ENCODE results near the gene CHMP6. TPM values are rescaled to one million over a fixed set of nuclear protein-coding genes. Genes with fewer than 3 reads are reported as not detected.

CHMP6 gene
- total RNA-seq, 1 experiment from 2014 or later = 23.1 TPM

DNA sequence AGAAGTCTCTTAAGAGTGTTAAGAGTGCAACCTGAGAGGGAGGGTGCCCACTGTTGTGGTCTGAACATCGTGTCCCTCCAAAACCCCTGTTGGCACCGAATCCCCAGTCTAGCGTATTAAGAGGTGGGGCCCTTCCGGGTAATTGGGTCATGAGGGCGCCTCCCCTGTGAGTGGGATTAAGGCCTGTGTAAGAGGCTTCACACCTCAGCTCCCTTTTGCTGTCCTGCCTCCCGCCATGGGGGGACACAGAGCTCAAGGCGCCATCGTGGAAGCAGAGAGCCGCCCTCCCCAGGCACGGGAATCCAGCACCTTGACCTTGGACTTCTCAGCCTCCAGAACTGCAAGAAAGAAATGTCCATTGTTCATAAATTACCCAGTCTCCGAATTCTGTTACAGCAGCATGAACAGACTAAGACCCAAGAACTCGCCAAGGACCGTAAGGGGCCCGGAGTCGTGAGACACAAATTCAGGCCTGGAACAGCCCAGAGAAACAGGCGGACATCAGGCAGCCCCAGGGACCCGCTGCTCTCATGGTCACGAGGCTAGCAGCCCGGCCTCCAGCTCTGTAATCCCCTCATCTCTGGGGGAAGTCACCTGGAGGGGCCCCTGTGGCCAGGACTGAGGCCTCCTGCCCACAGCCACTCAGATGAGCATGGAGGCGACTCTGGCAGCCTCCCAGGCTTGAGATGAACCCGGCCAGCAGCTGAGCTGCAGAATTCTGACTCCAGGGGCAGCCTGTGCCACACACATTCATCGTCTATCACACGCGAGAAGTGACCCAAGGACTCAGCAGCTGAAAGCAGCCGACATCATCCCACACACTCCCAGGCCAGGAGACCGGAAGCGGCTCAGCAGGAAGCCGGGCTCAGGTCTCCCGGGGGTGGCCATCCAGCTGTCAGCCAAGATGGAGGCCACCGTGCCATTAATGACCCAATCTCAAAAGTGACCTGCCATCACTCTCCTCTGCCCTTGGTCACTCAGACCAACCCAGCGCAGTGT is 12.8 kb upstream of the CHMP6 start:
- Histone ChIP-seq H3K4me2 (ENCODE audit: low read depth, low read length, poor library complexity, severe bottlenecking) (no peak overlapping the region), H3K27me3 (ENCODE audit: low read length) (no peaks in the 10 kb centered on the region), H4K20me1 (ENCODE audit: insufficient read depth, low read depth, low read length) (no peaks in the 10 kb centered on the region), H3K36me3 (ENCODE audit: insufficient read depth, low read length) (no peaks in the 10 kb centered on the region), H3K4me3 (ENCODE audit: low read length) (no peak overlapping the region), H3K9me2 (replicated peaks; ENCODE audit: insufficient read depth, low read length) (no peaks in the 10 kb centered on the region), H2AFZ (ENCODE audit: low read length) (no peak overlapping the region), H3K9me3 (ENCODE audit: low read length) (no peaks in the 10 kb centered on the region), H3K4me1 (ENCODE audit: low read length) (no peaks in the 10 kb centered on the region), H3K79me2 (ENCODE audit: low read length) (no peaks in the 10 kb centered on the region), H3K9ac (ENCODE audit: low read length) (no peak overlapping the region), H3K27ac (ENCODE audit: low read length) (no peak overlapping the region)
- no peak for DNase-seq

DNA sequence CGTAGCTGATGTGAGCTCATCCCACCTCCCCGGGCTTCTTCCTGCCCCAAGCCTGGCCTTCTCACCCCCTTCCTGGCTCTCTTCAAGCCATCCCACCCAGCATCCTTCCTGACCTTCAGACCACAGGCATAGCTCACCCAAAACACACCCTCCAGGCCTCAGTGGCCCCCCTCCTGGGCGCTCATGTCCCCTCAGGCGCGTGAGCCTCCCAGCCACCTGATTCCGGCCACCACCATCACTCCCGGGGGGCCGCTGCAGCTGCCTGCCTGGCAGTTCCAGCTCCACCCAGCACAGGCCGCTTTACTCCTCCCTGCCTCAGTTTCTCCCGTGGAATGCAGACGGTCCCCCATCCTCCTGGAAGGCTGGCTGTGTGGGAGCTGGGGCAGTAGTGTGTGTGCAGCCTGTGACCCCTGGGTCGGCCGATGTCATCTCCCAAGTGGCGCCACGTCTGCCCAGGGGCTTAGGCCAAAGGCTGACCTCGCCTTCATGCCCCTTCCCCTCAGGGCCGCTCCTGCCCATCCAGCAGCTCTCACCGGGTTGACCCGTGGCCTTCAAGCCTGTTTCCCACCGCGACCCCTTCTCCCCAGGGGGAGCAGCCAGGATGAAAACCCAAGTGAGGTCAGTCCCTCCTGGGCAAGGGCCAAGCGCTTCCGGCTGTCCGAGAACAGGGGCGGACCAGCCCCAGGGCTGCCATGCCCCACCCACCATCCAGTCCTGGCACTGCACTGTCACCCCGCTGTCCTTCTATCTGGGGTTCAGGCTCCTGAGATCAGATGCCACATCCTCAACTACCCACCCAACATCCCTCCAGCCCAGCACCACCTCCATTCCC is 11.9 kb upstream of the CHMP6 start:
- Histone ChIP-seq H3K27ac (ENCODE audit: low read length) (no peak overlapping the region), H3K9me2 (replicated peaks; ENCODE audit: insufficient read depth, low read length) (no peaks in the 10 kb centered on the region), H3K36me3 (ENCODE audit: insufficient read depth, low read length) (no peaks in the 10 kb centered on the region), H3K4me2 (ENCODE audit: low read depth, low read length, poor library complexity, severe bottlenecking) (no peak overlapping the region), H3K9me3 (ENCODE audit: low read length) (no peaks in the 10 kb centered on the region), H4K20me1 (ENCODE audit: insufficient read depth, low read depth, low read length) (no peaks in the 10 kb centered on the region), H3K79me2 (ENCODE audit: low read length) (no peaks in the 10 kb centered on the region), H3K4me1 (ENCODE audit: low read length) (no peaks in the 10 kb centered on the region), H3K4me3 (ENCODE audit: low read length) (no peak overlapping the region), H3K27me3 (ENCODE audit: low read length) (no peaks in the 10 kb centered on the region), H3K9ac (ENCODE audit: low read length) (no peak overlapping the region), H2AFZ (ENCODE audit: low read length) (no peak overlapping the region)
- DNase-seq = no peak

DNA sequence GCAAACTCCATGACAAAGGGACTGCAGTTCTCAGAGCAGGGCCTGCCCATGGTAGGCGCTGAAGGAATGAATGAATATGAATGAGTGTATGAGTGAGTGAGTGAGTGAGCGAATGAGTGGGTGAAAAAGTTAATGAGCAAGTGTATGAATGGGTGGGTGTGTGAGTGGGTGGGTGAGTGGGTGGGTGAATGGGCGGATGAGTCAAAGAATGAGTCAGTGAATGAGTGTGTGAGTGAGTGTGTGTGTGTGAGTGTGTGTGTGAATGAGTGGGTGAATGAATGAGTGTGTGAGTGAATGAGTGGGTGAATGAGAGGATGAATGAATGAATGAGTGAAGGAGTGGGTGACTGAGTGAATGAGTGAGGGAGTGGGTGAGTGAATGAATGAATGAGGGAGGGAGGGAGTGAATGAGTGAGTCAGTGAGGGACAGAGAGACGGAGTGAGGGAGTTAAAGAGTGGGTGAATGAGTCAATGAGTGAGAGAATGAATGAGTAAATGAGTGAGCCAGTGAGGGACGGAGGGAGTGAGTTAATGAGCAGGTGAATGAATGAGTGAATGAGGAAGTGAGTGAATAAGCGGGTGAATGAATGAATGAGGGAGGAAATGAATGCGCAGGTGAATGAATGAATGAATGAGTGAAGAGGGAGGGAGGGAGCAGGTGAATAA is 11.1 kb upstream of the CHMP6 start:
- Histone ChIP-seq H3K4me3 (ENCODE audit: low read length) (no peak overlapping the region), H2AFZ (ENCODE audit: low read length) (no peak overlapping the region), H3K27me3 (ENCODE audit: low read length) (no peaks in the 10 kb centered on the region), H3K4me1 (ENCODE audit: low read length) (no peaks in the 10 kb centered on the region), H3K4me2 (ENCODE audit: low read depth, low read length, poor library complexity, severe bottlenecking) (no peak overlapping the region), H3K79me2 (ENCODE audit: low read length) (no peaks in the 10 kb centered on the region), H3K9ac (ENCODE audit: low read length) (no peak overlapping the region), H3K27ac (ENCODE audit: low read length) (no peak overlapping the region), H3K9me3 (ENCODE audit: low read length) (no peaks in the 10 kb centered on the region), H3K9me2 (replicated peaks; ENCODE audit: insufficient read depth, low read length) (no peaks in the 10 kb centered on the region), H4K20me1 (ENCODE audit: insufficient read depth, low read depth, low read length) (no peaks in the 10 kb centered on the region), H3K36me3 (ENCODE audit: insufficient read depth, low read length) (no peaks in the 10 kb centered on the region)
- no peak for DNase-seq

DNA sequence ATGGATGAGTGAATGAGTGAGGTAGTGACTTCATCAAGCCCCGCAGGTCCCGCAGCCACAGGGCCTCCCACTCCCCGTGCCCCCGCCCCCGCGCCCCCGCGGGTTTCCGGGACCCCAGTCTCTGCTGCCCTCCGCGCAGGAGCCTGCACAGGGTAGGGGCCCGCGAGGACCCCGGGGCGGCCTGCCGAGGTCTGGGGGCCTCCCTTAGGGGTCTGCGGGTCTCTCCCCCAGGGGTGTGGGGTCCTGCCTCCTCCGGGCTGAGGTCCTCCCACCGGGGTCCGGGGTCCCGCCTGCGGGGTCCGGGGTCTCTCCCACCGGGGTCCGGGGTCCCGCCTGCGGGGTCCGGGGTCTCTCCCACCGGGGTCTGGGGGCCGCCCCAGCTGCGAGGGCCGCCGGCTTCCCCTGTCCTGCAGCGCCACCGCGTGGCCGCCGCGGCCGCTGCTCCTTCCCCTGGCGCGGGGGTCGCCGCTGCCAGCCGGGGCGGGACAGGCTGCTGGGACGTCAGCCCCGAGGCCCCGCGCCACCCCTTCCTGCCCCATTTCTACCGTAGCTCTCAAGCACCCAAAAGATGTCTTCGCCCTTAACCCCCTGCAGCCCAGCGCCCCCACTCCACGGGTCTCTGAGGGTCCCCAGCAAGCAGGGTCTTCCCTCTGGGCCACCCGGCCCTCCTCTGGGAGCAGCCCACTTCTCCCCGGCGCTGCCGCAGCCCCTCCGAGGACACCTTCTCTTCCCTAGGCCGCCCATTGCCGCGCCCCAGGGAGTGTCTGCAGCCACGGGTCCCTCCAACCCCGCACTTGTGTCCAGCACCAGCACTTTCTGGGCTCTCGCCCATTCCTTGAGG is 10.4 kb upstream of the CHMP6 start:
- Histone ChIP-seq H3K27ac (ENCODE audit: low read length) (no peak overlapping the region), H3K4me2 (ENCODE audit: low read depth, low read length, poor library complexity, severe bottlenecking) (no peak overlapping the region), H3K9me3 (ENCODE audit: low read length) (no peaks in the 10 kb centered on the region), H3K27me3 (ENCODE audit: low read length) (no peaks in the 10 kb centered on the region), H3K4me1 (ENCODE audit: low read length) (no peaks in the 10 kb centered on the region), H3K79me2 (ENCODE audit: low read length) (no peaks in the 10 kb centered on the region), H4K20me1 (ENCODE audit: insufficient read depth, low read depth, low read length) (no peaks in the 10 kb centered on the region), H3K36me3 (ENCODE audit: insufficient read depth, low read length) (no peaks in the 10 kb centered on the region), H3K9me2 (replicated peaks; ENCODE audit: insufficient read depth, low read length) (no peaks in the 10 kb centered on the region), H3K4me3 (ENCODE audit: low read length) (no peak overlapping the region), H3K9ac (ENCODE audit: low read length) (no peak overlapping the region), H2AFZ (ENCODE audit: low read length) (no peak overlapping the region)
- DNase-seq = peak; percentile 64

DNA sequence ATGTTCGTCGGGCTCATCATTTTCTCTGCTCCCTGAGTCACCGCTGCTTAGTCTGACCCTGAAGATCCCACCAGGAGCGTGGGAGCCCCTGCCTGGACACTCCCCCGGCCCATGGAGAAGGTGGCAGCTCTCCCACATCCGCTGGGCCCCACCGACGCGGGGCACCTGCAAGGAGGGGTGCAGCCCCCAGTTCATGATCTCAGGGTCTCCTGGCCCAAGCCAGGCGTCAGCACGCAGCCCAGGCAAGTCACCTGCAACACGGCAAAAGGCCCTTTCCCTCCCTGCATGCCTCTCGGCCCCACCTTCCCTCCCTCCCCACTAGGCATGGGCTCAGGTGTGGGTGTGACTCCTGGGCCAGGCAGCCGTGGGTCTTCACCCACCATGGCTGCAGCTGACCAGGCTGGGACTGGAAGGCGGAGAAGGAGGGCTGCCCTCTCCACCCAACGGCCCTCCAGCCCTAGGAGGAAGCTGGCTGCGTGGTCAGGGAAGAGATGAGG is 9.7 kb upstream of the CHMP6 start:
- Histone ChIP-seq H3K9ac (ENCODE audit: low read length) (no peak overlapping the region), H3K9me3 (ENCODE audit: low read length) (no peaks in the 10 kb centered on the region), H3K36me3 (ENCODE audit: insufficient read depth, low read length) (no peaks in the 10 kb centered on the region), H3K27me3 (ENCODE audit: low read length) (no peaks in the 10 kb centered on the region), H3K4me1 (ENCODE audit: low read length) (peaks cover 4% of the 10 kb centered on the region), H3K9me2 (replicated peaks; ENCODE audit: insufficient read depth, low read length) (no peaks in the 10 kb centered on the region), H3K79me2 (ENCODE audit: low read length) (no peaks in the 10 kb centered on the region), H2AFZ (ENCODE audit: low read length) (no peak overlapping the region), H4K20me1 (ENCODE audit: insufficient read depth, low read depth, low read length) (no peaks in the 10 kb centered on the region), H3K27ac (ENCODE audit: low read length) (no peak overlapping the region), H3K4me3 (ENCODE audit: low read length) (no peak overlapping the region), H3K4me2 (ENCODE audit: low read depth, low read length, poor library complexity, severe bottlenecking) (no peak overlapping the region)
- DNase-seq = no peak

DNA sequence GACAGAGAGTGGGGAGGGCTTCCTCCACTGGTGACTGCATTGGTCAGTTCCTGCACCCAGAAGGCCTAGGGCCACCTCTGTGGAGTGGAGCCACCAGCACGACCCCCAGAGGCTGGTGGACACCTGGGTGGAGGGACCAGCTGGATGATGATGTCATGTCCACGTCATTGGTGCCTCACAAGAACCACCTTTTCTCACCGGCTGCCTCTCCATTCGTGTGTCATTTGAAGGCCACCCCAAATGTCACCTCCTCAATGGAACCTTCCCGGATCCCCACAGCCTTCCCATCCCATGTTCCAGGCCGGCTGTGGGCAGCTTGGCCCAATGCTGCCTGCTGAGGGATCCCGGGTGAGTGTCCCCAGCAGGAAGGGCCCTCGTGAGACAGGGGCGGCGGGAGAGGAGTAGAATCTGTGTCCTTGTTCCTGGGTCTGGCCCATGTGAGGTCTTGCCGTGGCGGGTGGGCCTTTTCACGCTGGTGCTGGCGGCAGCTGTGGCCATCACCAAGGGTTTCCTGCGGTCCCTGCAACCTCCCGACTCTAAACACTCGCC is 9.1 kb upstream of the CHMP6 start:
- H3K4me1 ChIP-seq (ENCODE audit: low read length) = peaks cover 10% of the 10 kb centered on the region
- no peak for DNase-seq

DNA sequence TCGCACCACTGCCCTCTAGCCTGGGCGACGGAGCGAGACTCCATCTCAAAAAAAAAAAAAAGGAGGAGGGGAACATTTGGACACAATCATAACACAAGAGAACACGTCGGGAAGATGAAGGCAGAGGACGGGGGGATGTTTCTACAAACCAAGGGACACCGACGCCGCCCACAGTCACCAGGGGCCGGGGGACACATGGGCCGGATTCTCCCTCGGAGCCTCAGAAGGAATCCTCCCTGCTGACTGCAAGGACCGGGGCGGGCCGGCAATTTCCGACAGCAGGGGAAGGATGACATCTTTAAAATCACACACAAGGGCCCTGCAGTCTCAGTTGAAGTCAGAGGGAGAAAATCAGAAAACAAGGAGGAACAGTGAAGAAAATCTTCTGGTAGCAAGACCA is 8.1 kb upstream of the CHMP6 start:
- no peaks in the 10 kb centered on the region for H4K20me1 ChIP-seq (ENCODE audit: insufficient read depth, low read depth, low read length)
- no peak overlapping the region for H2AFZ ChIP-seq (ENCODE audit: low read length)
- H3K79me2 ChIP-seq (ENCODE audit: low read length) = no peaks in the 10 kb centered on the region
- no peaks in the 10 kb centered on the region for H3K36me3 ChIP-seq (ENCODE audit: insufficient read depth, low read length)
- no peaks in the 10 kb centered on the region for H3K9me2 ChIP-seq (replicated peaks; ENCODE audit: insufficient read depth, low read length)
- peaks cover 17% of the 10 kb centered on the region for H3K4me1 ChIP-seq (ENCODE audit: low read length)
- DNase-seq = no peak
- no peak overlapping the region for H3K4me3 ChIP-seq (ENCODE audit: low read length)
- no peaks in the 10 kb centered on the region for H3K27me3 ChIP-seq (ENCODE audit: low read length)
- H3K27ac ChIP-seq (ENCODE audit: low read length) = no peak overlapping the region
- no peaks in the 10 kb centered on the region for H3K9me3 ChIP-seq (ENCODE audit: low read length)
- H3K4me2 ChIP-seq (ENCODE audit: low read depth, low read length, poor library complexity, severe bottlenecking) = no peak overlapping the region
- no peak overlapping the region for H3K9ac ChIP-seq (ENCODE audit: low read length)

More for the DNA sequence above, 9.1 kb upstream of the CHMP6 start:
- no peak overlapping the region for H3K4me3 ChIP-seq (ENCODE audit: low read length)
- H3K79me2 ChIP-seq (ENCODE audit: low read length) = no peaks in the 10 kb centered on the region
- no peaks in the 10 kb centered on the region for H4K20me1 ChIP-seq (ENCODE audit: insufficient read depth, low read depth, low read length)
- H3K9me2 ChIP-seq (replicated peaks; ENCODE audit: insufficient read depth, low read length) = no peaks in the 10 kb centered on the region
- no peak overlapping the region for H3K27ac ChIP-seq (ENCODE audit: low read length)
- H3K36me3 ChIP-seq (ENCODE audit: insufficient read depth, low read length) = no peaks in the 10 kb centered on the region
- H3K9me3 ChIP-seq (ENCODE audit: low read length) = no peaks in the 10 kb centered on the region
- H3K27me3 ChIP-seq (ENCODE audit: low read length) = no peaks in the 10 kb centered on the region
- no peak overlapping the region for H2AFZ ChIP-seq (ENCODE audit: low read length)
- no peak overlapping the region for H3K9ac ChIP-seq (ENCODE audit: low read length)
- no peak overlapping the region for H3K4me2 ChIP-seq (ENCODE audit: low read depth, low read length, poor library complexity, severe bottlenecking)
